HEK293 (cell line): ENCODE data around the gene SCTR.

Source experiments
- EGR2 ChIP-seq: fragments of 450-650 bp; formaldehyde crosslinking; IDR thresholded peaks from 2 replicates; pipeline ENCODE4 v1.5.1; 2016; ENCODE audit warnings: low read depth, missing biosample characterization, missing genetic modification characterization
- TF ChIP-seq, protein P1 (sequence below): fragments of 450-650 bp; formaldehyde crosslinking; IDR thresholded peaks from 2 replicates; pipeline ENCODE4 v1.5.1; 2016; ENCODE audit warnings: missing biosample characterization, missing genetic modification characterization

DNA sequence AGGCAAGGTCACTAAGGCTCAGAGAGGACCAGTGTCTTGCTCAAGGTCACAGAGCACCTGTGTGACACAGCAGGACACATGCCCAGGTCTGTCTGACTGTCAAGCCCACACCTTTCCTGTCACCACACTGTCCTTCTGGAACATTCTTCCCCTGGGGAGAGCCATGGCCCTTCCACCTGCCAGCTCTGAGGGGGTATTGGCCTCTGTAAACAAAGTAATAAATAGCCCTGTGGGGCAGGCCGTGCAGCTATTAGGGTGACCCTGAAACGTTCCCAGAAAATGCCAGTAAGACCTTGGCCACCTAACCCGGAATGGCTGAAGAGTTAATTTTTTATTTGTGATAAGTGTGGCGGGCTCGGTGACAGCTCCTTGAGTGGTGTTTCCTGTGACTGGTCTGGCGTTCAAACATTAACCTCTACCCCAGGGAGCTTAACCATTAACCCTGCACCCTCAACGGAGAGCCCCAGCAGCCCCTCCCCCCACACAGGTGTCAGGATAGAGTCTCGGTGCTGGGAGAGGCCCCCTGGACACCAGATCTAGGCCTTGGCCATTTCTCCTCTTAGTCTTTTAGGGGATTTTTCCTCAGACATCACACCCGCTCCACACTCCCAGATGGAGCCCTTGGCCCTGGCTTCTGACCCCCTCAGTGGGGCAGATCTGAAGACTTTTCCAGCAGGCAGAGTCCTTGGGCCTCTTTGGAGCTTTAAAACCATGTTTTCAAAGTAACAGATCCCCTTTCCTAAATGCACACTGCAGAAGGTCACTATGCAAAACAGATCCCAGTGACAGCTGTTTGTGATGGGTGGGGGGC is 36.6 kb downstream of the SCTR start:
- TF ChIP-seq, protein P1, sequence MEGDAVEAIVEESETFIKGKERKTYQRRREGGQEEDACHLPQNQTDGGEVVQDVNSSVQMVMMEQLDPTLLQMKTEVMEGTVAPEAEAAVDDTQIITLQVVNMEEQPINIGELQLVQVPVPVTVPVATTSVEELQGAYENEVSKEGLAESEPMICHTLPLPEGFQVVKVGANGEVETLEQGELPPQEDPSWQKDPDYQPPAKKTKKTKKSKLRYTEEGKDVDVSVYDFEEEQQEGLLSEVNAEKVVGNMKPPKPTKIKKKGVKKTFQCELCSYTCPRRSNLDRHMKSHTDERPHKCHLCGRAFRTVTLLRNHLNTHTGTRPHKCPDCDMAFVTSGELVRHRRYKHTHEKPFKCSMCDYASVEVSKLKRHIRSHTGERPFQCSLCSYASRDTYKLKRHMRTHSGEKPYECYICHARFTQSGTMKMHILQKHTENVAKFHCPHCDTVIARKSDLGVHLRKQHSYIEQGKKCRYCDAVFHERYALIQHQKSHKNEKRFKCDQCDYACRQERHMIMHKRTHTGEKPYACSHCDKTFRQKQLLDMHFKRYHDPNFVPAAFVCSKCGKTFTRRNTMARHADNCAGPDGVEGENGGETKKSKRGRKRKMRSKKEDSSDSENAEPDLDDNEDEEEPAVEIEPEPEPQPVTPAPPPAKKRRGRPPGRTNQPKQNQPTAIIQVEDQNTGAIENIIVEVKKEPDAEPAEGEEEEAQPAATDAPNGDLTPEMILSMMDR, result no peak
- TF ChIP-seq EGR2 (tag by site-specific recombination), result no peak
